Fibroblast of the aortic adventitia (primary cell): ENCODE data around the gene PAX4. TPM values are rescaled to one million over a fixed set of nuclear protein-coding genes. Genes with fewer than 3 reads are reported as not detected.

Source experiments
- DNase-seq: peaks from one replicate; pipeline ENCODE4 v3.0.0-alpha.2; 2010; ENCODE audit warnings: low read depth
- H3K4me3 ChIP-seq: 2 replicates; pipeline ENCODE4 v1.5.1; 2011; ENCODE audit warnings: low read depth, mild to moderate bottlenecking, control low read depth, low read length, moderate library complexity
- CTCF ChIP-seq: IDR thresholded peaks from 2 replicates; pipeline ENCODE4 v1.5.1; 2011; ENCODE audit warnings: mild to moderate bottlenecking, low read length, control low read depth, inconsistent platforms; ENCODE audit not compliant: insufficient read depth
- total RNA-seq: library from RNA; depleted of rRNA; stranded (reverse); fragments of >200 nt; gene quantifications from 2 replicates; pipeline ENCODE4 v1.2.3, GENCODE V29; 2012; ENCODE audit warnings: low replicate concordance

PAX4 gene
- total RNA-seq, 1 donor: not detected

- no peak overlapping the region for H3K4me3 ChIP-seq
- DNase-seq: no peak
- peak; percentile 13 for TF ChIP-seq CTCF
Measured at GRCh38 chr7:127598318-127598717, 19.6 kb downstream of the PAX4 start.

- no peak overlapping the region for H3K4me3 ChIP-seq
- TF ChIP-seq CTCF: no peak
- no peak for DNase-seq
Measured at GRCh38 chr7:127595737-127596136, 22.2 kb downstream of the PAX4 start.

DNA sequence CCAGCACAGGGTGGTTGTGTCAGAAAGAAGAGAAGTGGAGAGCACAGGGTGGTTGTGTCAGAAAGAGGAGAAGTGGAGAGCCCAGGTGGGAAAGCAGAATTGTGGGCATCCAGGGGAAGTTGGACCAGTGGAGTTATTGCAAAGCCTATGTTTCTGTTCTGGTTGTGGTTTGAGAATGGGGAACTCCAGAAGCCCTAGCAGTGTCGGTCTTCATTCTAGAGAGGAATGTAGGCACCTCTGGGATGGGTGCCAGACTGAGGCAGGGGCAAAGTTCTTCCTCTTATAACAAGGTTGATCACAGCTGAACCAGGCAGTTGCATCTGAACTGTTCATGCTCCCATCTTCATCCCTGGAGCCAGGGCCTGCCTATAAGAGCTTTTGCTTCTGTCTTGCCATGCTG, 23.5 kb downstream of the PAX4 start:
- no peak for DNase-seq
- no peak for TF ChIP-seq CTCF
- no peak overlapping the region for H3K4me3 ChIP-seq

- no peak for TF ChIP-seq CTCF
- no peak overlapping the region for H3K4me3 ChIP-seq
- no peak for DNase-seq
Measured at GRCh38 chr7:127592550-127592949, 25.4 kb downstream of the PAX4 start.

DNA sequence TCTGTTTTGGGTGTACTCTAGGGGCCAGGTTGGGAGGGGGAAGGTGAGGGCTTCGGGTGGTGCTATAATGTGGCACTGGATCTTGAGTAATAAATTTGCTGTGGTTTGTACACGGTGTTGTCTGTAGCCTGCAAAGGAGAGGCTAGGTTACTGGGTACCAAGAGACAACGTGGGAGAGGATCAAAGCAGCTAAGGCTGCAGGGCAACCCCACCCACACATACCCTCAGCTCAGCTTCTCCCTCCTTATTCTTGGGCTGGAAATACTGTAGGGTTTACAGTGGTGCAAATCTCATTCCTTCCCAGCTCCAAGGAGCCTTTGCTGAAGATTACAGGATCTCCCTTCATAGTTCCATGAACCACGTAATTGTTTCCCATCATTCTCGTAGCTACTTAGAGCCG, 26.4 kb downstream of the PAX4 start:
- DNase-seq: no peak
- no peak for TF ChIP-seq CTCF
- H3K4me3 ChIP-seq: no peak overlapping the region

DNA sequence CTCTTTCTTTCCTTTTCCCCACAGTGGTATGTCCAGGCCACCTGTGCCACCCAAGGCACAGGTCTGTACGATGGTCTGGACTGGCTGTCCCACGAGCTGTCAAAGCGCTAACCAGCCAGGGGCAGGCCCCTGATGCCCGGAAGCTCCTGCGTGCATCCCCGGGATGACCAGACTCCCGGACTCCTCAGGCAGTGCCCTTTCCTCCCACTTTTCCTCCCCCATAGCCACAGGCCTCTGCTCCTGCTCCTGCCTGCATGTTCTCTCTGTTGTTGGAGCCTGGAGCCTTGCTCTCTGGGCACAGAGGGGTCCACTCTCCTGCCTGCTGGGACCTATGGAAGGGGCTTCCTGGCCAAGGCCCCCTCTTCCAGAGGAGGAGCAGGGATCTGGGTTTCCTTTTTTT, 26.8 kb downstream of the PAX4 start:
- DNase-seq: no peak
- no peak overlapping the region for H3K4me3 ChIP-seq
- TF ChIP-seq CTCF: no peak

- no peak for DNase-seq
- no peak for TF ChIP-seq CTCF
- peak overlapping the region; percentile 92 for H3K4me3 ChIP-seq
Measured at GRCh38 chr7:127589896-127590295, 28.0 kb downstream of the PAX4 start.
